ENCODE results near the gene VSIG10L. TPM values are rescaled to one million over a fixed set of nuclear protein-coding genes. Genes with fewer than 3 reads are reported as not detected.

VSIG10L gene
- total RNA-seq (2014; rRNA removed; shearing (Covaris generic)), result 0.10 and 0.28 TPM in 2 replicates

- no peak within 1 kb of the TSS for H3K27ac ChIP-seq
- no peak within 1 kb of the TSS for H3K4me3 ChIP-seq
- DNase-seq, result no peak
- no peaks in the 10 kb centered on the region for H3K9me3 ChIP-seq (replicated peaks)
- H3K36me3 ChIP-seq, result no peaks in the 10 kb centered on the region
- H3K27me3 ChIP-seq, result no peaks in the 10 kb centered on the region
- no peaks in the 10 kb centered on the region for H3K4me1 ChIP-seq
Measured at GRCh38 chr19:51341976-51342580, at the start of gene VSIG10L. VSIG10L (minus strand) TSS chr19:51342139; CDS start chr19:51342124, 15 bp downstream.

- no peak for DNase-seq
- Histone ChIP-seq H3K4me3 (no peak overlapping the region), H3K27me3 (no peaks in the 10 kb centered on the region), H3K9me3 (replicated peaks) (no peaks in the 10 kb centered on the region), H3K36me3 (no peaks in the 10 kb centered on the region), H3K27ac (no peak overlapping the region), H3K4me1 (no peaks in the 10 kb centered on the region)
Measured at GRCh38 chr19:51391073-51391611, 49.2 kb upstream of the VSIG10L start.

- Histone ChIP-seq H3K9me3 (replicated peaks) (no peaks in the 10 kb centered on the region), H3K27me3 (no peaks in the 10 kb centered on the region), H3K4me1 (no peaks in the 10 kb centered on the region), H3K27ac (no peak overlapping the region), H3K36me3 (no peaks in the 10 kb centered on the region), H3K4me3 (no peak overlapping the region)
- DNase-seq, result no peak
Measured at GRCh38 chr19:51389143-51389542, 47.2 kb upstream of the VSIG10L start.

- Histone ChIP-seq H3K27me3 (no peaks in the 10 kb centered on the region), H3K27ac (no peak within 1 kb of the TSS), H3K9me3 (replicated peaks) (no peaks in the 10 kb centered on the region), H3K4me3 (no peak within 1 kb of the TSS), H3K4me1 (no peaks in the 10 kb centered on the region), H3K36me3 (no peaks in the 10 kb centered on the region)
- DNase-seq, result no peak
Measured at GRCh38 chr19:51387924-51388389, 46.0 kb upstream of the VSIG10L start, which contains the start of gene LIM2. LIM2 (minus strand) TSS chr19:51387974; CDS start chr19:51387443, 531 bp downstream.

- no peaks in the 10 kb centered on the region for H3K36me3 ChIP-seq
- H3K27ac ChIP-seq, result no peak overlapping the region
- H3K4me3 ChIP-seq, result no peak overlapping the region
- no peaks in the 10 kb centered on the region for H3K27me3 ChIP-seq
- no peak for DNase-seq
- no peaks in the 10 kb centered on the region for H3K4me1 ChIP-seq
- no peaks in the 10 kb centered on the region for H3K9me3 ChIP-seq (replicated peaks)
Measured at GRCh38 chr19:51386882-51387520, 45.1 kb upstream of the VSIG10L start.

- H3K4me1 ChIP-seq, result no peaks in the 10 kb centered on the region
- H3K4me3 ChIP-seq, result no peak overlapping the region
- H3K27ac ChIP-seq, result no peak overlapping the region
- DNase-seq, result no peak
- no peaks in the 10 kb centered on the region for H3K36me3 ChIP-seq
- no peaks in the 10 kb centered on the region for H3K27me3 ChIP-seq
- H3K9me3 ChIP-seq (replicated peaks), result no peaks in the 10 kb centered on the region
Measured at GRCh38 chr19:51382004-51382403, 40.1 kb upstream of the VSIG10L start.

GRCh38 chr19:51380379-51380778 is 38.4 kb upstream of the VSIG10L start:
- no peak for DNase-seq
- no peaks in the 10 kb centered on the region for H3K27me3 ChIP-seq
- no peak overlapping the region for H3K4me3 ChIP-seq
- H3K9me3 ChIP-seq (replicated peaks), result no peaks in the 10 kb centered on the region
- H3K36me3 ChIP-seq, result no peaks in the 10 kb centered on the region
- H3K27ac ChIP-seq, result no peak overlapping the region
- H3K4me1 ChIP-seq, result no peaks in the 10 kb centered on the region

- H3K4me1 ChIP-seq, result no peaks in the 10 kb centered on the region
- no peak overlapping the region for H3K4me3 ChIP-seq
- H3K36me3 ChIP-seq, result no peaks in the 10 kb centered on the region
- H3K27me3 ChIP-seq, result no peaks in the 10 kb centered on the region
- H3K27ac ChIP-seq, result no peak overlapping the region
- no peaks in the 10 kb centered on the region for H3K9me3 ChIP-seq (replicated peaks)
- DNase-seq, result no peak
Measured at GRCh38 chr19:51377422-51377821, 35.5 kb upstream of the VSIG10L start.

- Histone ChIP-seq H3K36me3 (no peaks in the 10 kb centered on the region), H3K4me3 (no peak overlapping the region), H3K27me3 (no peaks in the 10 kb centered on the region), H3K9me3 (replicated peaks) (no peaks in the 10 kb centered on the region), H3K27ac (no peak overlapping the region), H3K4me1 (no peaks in the 10 kb centered on the region)
- DNase-seq, result no peak
Measured at GRCh38 chr19:51375504-51376221, 33.7 kb upstream of the VSIG10L start.

GRCh38 chr19:51372649-51373504 is 30.9 kb upstream of the VSIG10L start, which contains the start of gene NKG7:
NKG7 (minus strand) TSS chr19:51372654; CDS start chr19:51372535, 119 bp downstream.
- no peaks in the 10 kb centered on the region for H3K36me3 ChIP-seq
- H3K27me3 ChIP-seq, result no peaks in the 10 kb centered on the region
- H3K4me1 ChIP-seq, result peaks cover 7% of the 10 kb centered on the region; the same call in 1 of the 2 replicates
- no peaks in the 10 kb centered on the region for H3K9me3 ChIP-seq (replicated peaks)
- H3K4me3 ChIP-seq, result no peak within 1 kb of the TSS
- no peak for DNase-seq
- no peak within 1 kb of the TSS for H3K27ac ChIP-seq

- Histone ChIP-seq H3K27me3 (no peaks in the 10 kb centered on the region), H3K4me3 (no peak overlapping the region), H3K4me1 (peaks cover 7% of the 10 kb centered on the region; the same call in 1 of the 2 replicates), H3K9me3 (replicated peaks) (no peaks in the 10 kb centered on the region), H3K27ac (no peak overlapping the region), H3K36me3 (no peaks in the 10 kb centered on the region)
- DNase-seq, result no peak
Measured at GRCh38 chr19:51372021-51372648, 30.2 kb upstream of the VSIG10L start.

- Histone ChIP-seq H3K9me3 (replicated peaks) (no peaks in the 10 kb centered on the region), H3K27me3 (no peaks in the 10 kb centered on the region), H3K27ac (no peak overlapping the region), H3K36me3 (no peaks in the 10 kb centered on the region), H3K4me1 (peaks cover 7% of the 10 kb centered on the region; the same call in 1 of the 2 replicates), H3K4me3 (no peak overlapping the region)
- no peak for DNase-seq
Measured at GRCh38 chr19:51371186-51371690, 29.3 kb upstream of the VSIG10L start.

GRCh38 chr19:51370230-51370629 is 28.3 kb upstream of the VSIG10L start:
- H3K4me1 ChIP-seq, result peaks cover 7% of the 10 kb centered on the region; the same call in 1 of the 2 replicates
- no peaks in the 10 kb centered on the region for H3K27me3 ChIP-seq
- H3K4me3 ChIP-seq, result no peak overlapping the region
- H3K9me3 ChIP-seq (replicated peaks), result no peaks in the 10 kb centered on the region
- H3K36me3 ChIP-seq, result no peaks in the 10 kb centered on the region
- H3K27ac ChIP-seq, result no peak overlapping the region
- DNase-seq, result no peak
